GM12801 (cell line): Measurements from ENCODE around the gene CD82.

ENCODE experiments used
- CTCF ChIP-seq: IDR thresholded peaks from one replicate; pipeline ENCODE4 v1.5.1; 2011; ENCODE audit warnings: control low read depth; ENCODE audit not compliant: insufficient read length; ENCODE audit errors: extremely low read depth

CD82 gene

DNA sequence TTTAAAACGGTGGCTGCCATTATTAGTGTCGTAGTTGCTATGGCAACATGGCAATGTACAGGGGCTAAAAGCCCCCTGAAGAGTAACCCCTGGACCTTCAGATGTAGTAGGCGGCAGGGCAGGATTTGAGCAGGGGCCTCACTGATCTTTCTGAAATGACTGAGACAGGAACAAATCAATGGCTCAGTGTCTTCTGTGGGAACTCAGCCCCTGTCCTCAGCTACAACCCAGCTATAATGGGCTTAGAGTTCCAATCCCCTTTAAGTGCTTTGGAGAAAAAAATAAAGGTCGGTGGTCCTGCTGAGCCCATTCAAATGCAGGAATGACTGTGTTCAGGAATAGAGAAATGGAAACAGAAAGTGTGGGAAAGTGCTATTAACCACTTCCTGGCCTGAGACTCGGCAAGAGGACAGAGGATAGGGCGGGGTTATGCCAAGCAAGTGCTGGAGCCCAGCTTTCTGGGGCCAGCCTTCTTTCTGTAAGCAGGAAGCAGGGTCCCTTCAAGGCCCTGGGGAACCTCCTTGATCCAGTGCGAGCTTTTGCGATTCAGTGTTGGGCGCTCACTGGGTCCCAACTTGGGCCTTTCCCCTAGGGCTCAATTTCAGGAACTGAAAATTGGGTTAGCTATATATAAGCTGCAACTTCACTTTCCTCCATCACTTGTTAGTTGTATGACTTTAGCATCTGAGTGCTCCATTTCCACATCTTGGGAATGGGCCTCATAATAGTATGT, 6.1 kb upstream of the CD82 start:
- TF ChIP-seq CTCF: no peak

- no peak for TF ChIP-seq CTCF
Measured at GRCh38 chr11:44561275-44561805, 4.1 kb upstream of the CD82 start.

- no peak for TF ChIP-seq CTCF
Measured at GRCh38 chr11:44561964-44562734, 3.3 kb upstream of the CD82 start.

GRCh38 chr11:44562845-44563460, 2.5 kb upstream of the CD82 start:
- TF ChIP-seq CTCF: no peak

DNA sequence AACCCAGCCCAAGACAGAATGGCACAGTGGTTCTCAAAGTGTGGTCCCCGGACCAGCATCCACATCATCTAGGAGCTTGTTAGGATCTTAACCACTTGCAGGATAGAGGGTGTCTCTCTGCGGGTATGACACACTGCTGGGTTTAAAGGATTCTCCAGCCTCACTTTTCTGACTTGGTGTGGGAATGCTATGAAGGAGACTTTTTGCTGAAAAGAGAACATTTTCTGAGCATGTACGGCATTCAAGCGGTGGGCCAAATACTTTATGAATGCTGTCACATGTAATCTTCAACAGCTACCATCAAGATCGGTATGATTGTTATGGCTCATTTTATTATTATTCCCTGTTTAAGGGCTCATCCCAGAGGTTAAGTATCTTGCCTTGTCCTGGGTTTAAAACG, 1.8 kb upstream of the CD82 start:
- TF ChIP-seq CTCF: no peak

GRCh38 chr11:44564166-44564565, 1.3 kb upstream of the CD82 start:
- TF ChIP-seq CTCF: no peak

GRCh38 chr11:44564670-44565210, 723 bp upstream of the CD82 start:
- no peak for TF ChIP-seq CTCF
